IPS-20b (cell line): ENCODE data around the gene NEB.
"Not testable (repeated sequence)": the region's sequence is repeated elsewhere in the genome, so short reads cannot be mapped to it uniquely, and the experiment has no call there.

Experiments used
- H3K27ac ChIP-seq: one replicate; pipeline ENCODE4 v1.5.1; 2013; ENCODE audit warnings: low read length
- H3K27me3 ChIP-seq: 2 replicates; pipeline ENCODE4 v1.6.1; 2013; ENCODE audit warnings: mild to moderate bottlenecking, low read length, inconsistent platforms; ENCODE audit not compliant: insufficient read depth
- H3K36me3 ChIP-seq: 2 replicates; pipeline ENCODE4 v1.6.1; 2013; ENCODE audit warnings: low read depth, mild to moderate bottlenecking, inconsistent platforms, low read length, moderate library complexity; ENCODE audit not compliant: insufficient read depth
- H3K4me1 ChIP-seq: 2 replicates; pipeline ENCODE4 v1.6.1; 2013; ENCODE audit warnings: mild to moderate bottlenecking, control low read depth, inconsistent platforms, low read length, moderate library complexity; ENCODE audit not compliant: insufficient read depth
- H3K4me3 ChIP-seq: 2 replicates; pipeline ENCODE4 v1.5.1; 2013; ENCODE audit warnings: mild to moderate bottlenecking, low read length, inconsistent platforms
- H3K9ac ChIP-seq: 2 replicates; pipeline ENCODE4 v1.6.1; 2013; ENCODE audit warnings: low read depth, mild to moderate bottlenecking, inconsistent platforms, low read length, moderate library complexity
- H3K9me3 ChIP-seq: 2 replicates; pipeline ENCODE4 v1.6.1; 2013; ENCODE audit warnings: mild to moderate bottlenecking, low read depth, low read length, inconsistent platforms; ENCODE audit not compliant: insufficient read depth

NEB gene

DNA sequence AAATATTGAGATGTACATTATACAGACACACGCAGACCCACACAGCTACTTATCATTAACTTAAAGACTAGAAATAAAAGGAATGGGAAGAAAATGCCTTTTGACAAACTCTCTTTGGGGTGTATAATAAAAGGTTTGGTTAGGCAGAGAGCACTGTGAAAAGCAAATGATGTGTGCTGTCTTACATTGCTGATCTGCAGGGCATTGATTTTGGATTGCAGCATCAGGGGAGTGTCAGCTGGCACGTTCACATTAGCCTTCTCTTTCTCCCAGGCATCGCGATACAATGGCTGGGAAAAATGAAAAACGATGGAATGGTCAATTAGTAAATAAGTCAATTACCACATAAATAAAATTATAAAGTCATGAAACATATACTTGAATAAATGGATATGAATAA is 131.9 kb downstream of the NEB start:
- H3K27me3 ChIP-seq, H3K9me3 ChIP-seq, H3K9ac ChIP-seq, H3K27ac ChIP-seq, H3K4me1 ChIP-seq, H3K36me3 ChIP-seq, H3K4me3 ChIP-seq: not testable (repeated sequence)

DNA sequence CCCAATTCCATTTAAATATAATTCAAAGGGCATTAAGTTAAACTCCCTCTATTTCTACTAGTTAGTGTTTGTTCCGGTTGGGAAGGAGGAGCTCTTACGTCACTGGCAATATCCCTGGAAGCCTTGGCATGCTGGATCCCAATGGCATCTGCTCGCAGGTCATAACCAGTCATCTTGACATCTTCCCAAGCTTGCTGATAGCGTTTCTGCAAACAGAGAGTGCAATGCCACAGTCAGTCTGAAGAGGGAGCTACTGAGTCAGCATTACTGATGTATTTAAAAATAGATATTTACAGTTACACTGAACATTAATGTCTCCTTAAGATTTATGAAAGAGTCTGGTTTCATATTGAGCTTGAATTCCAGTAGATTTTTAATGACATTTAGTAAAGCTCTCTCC is 132.5 kb downstream of the NEB start:
- H3K4me1 ChIP-seq, H3K27me3 ChIP-seq, H3K4me3 ChIP-seq, H3K36me3 ChIP-seq, H3K27ac ChIP-seq, H3K9me3 ChIP-seq, H3K9ac ChIP-seq: not testable (repeated sequence)

DNA sequence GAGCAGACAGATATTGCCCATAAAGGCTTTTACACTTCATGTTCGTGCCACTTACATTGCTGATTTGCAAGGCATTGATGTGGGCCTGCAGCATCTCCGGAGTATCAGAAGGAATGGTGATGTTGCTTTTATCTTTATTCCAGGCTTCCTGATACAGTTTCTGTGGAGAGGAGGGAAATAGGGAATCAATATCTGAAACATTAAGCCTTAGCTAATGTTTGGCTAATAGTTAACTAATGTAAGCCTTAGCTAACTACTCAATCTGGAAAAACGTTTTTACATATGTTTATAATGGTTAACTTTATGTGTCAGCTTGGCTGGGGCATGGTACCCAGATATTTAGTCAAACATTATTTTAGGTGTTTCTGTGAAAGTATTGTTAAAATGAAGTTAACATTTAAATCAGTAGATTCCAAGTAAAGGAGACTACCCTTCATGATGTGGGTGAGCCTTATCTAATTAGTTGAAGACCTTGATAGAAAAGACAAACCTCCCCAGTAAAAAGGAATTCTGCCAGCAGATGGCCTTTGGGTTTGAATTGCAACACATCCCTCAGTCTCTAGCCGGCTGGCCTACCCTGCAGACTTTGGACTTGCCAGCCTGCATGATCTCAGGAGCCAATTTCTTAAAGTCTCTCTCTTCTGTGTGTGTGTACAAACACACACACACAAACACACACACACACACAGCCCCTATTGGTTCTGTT is 137.2 kb downstream of the NEB start:
- not testable (repeated sequence) for H3K36me3 ChIP-seq, H3K4me1 ChIP-seq, H3K27ac ChIP-seq, H3K4me3 ChIP-seq, H3K9me3 ChIP-seq, H3K9ac ChIP-seq, H3K27me3 ChIP-seq

DNA sequence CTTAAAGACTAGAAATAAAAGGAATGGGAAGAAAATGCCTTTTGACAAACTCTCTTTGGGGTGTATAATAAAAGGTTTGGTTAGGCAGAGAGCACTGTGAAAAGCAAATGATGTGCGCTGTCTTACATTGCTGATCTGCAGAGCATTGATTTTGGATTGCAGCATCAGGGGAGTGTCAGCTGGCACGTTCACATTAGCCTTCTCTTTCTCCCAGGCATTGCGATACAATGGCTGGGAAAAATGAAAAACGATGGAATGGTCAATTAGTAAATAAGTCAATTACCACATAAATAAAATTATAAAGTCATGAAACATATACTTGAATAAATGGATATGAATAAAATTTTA is 142.4 kb downstream of the NEB start:
- H3K9me3 ChIP-seq, H3K9ac ChIP-seq, H3K4me1 ChIP-seq, H3K27me3 ChIP-seq, H3K36me3 ChIP-seq, H3K4me3 ChIP-seq, H3K27ac ChIP-seq: not testable (repeated sequence)

DNA sequence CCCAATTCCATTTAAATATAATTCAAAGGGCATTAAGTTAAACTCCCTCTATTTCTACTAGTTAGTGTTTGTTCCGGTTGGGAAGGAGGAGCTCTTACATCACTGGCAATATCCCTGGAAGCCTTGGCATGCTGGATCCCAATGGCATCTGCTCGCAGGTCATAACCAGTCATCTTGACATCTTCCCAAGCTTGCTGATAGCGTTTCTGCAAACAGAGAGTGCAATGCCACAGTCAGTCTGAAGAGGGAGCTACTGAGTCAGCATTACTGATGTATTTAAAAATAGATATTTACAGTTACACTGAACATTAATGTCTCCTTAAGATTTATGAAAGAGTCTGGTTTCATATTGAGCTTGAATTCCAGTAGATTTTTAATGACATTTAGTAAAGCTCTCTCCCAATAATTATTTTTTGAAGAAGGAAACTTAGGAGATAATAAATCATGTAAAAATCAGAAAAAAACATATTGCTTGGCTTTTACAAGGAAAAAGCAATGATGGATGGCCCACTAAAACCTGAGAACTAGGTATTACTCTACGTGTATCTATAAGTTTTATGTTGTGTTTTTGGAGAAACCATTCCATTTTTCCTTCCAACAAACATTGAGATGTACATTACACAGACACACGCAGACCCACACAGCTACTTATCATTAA is 142.9 kb downstream of the NEB start:
- H3K9ac ChIP-seq, H3K4me3 ChIP-seq, H3K27ac ChIP-seq, H3K4me1 ChIP-seq, H3K27me3 ChIP-seq, H3K9me3 ChIP-seq, H3K36me3 ChIP-seq: not testable (repeated sequence)

DNA sequence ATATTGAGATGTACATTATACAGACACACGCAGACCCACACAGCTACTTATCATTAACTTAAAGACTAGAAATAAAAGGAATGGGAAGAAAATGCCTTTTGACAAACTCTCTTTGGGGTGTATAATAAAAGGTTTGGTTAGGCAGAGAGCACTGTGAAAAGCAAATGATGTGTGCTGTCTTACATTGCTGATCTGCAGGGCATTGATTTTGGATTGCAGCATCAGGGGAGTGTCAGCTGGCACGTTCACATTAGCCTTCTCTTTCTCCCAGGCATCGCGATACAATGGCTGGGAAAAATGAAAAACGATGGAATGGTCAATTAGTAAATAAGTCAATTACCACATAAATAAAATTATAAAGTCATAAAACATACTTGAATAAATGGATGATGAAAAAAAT is 153.0 kb downstream of the NEB start:
- not testable (repeated sequence) for H3K27me3 ChIP-seq, H3K4me3 ChIP-seq, H3K36me3 ChIP-seq, H3K9ac ChIP-seq, H3K9me3 ChIP-seq, H3K27ac ChIP-seq, H3K4me1 ChIP-seq

DNA sequence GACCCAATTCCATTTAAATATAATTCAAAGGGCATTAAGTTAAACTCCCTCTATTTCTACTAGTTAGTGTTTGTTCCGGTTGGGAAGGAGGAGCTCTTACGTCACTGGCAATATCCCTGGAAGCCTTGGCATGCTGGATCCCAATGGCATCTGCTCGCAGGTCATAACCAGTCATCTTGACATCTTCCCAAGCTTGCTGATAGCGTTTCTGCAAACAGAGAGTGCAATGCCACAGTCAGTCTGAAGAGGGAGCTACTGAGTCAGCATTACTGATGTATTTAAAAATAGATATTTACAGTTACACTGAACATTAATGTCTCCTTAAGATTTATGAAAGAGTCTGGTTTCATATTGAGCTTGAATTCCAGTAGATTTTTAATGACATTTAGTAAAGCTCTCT is 153.6 kb downstream of the NEB start:
- H3K27ac ChIP-seq, H3K36me3 ChIP-seq, H3K27me3 ChIP-seq, H3K4me3 ChIP-seq, H3K9me3 ChIP-seq, H3K4me1 ChIP-seq, H3K9ac ChIP-seq: not testable (repeated sequence)

DNA sequence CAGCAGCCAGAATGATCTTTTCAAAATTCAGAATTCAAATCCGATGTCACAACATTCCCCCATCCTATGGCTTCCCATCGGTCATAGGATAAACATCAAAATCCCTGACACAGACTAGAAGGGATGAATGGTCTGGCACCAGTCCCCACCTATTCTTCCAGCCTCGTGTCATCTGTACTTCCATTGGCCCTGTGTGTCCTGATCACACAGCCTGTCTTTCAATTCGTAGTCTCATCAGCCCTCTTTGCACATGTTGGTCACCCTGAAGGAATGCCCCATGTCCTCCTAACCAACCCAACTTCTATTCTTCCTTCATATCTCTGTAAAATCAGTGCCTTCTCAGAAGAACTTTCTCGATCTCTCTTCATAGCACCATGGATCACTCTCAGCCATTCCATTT is 157.2 kb downstream of the NEB start:
- no peaks in the 10 kb centered on the region for H3K9me3 ChIP-seq
- no peaks in the 10 kb centered on the region for H3K4me1 ChIP-seq
- no peak overlapping the region for H3K27ac ChIP-seq
- H3K4me3 ChIP-seq, result no peak overlapping the region
- H3K27me3 ChIP-seq, result no peaks in the 10 kb centered on the region
- H3K36me3 ChIP-seq, result no peaks in the 10 kb centered on the region
- H3K9ac ChIP-seq, result no peak overlapping the region

DNA sequence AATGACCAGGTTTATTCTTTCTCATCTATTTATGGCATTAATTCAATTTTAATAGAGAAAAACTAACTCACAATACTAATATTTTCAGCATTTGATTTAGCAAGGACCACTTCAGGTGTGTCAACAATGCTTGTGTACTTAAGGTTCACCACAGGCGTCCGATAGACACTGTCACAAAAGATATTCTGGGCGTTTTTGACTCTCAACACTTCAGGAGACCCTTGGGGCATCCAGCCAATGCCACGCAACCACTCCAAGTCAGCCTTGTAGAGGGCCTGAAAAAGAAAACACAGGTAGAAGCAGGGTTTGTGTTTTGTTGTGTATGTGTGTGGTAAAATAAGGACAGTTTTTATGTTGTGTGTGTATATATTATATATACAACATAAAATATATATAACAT is 158.2 kb downstream of the NEB start:
- Histone ChIP-seq H3K9me3 (no peaks in the 10 kb centered on the region), H3K9ac (no peak overlapping the region), H3K36me3 (no peaks in the 10 kb centered on the region), H3K27ac (no peak overlapping the region), H3K4me3 (no peak overlapping the region), H3K4me1 (no peaks in the 10 kb centered on the region), H3K27me3 (no peaks in the 10 kb centered on the region)

DNA sequence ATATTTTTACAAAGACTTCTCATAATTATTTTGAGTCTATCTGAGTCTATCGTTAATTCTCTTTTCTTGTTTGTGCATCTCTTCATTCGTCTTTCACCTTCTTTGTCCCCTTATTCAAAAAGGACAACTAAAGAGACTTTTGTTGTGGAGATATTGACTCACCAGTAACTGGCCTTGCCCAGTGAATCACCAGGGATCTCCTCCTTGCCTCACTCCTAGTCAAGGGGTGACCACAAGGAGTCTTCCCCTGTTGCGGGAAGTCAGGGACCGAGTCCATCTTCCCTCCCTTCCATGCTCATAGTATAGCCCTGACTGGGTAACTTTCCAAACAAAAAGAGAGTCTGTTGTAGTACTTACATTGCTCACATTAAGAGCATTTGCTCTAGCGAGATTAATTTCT is 158.9 kb downstream of the NEB start:
- Histone ChIP-seq H3K4me1 (no peaks in the 10 kb centered on the region), H3K4me3 (no peak overlapping the region), H3K9ac (no peak overlapping the region), H3K27ac (no peak overlapping the region), H3K36me3 (no peaks in the 10 kb centered on the region), H3K27me3 (no peaks in the 10 kb centered on the region), H3K9me3 (no peaks in the 10 kb centered on the region)

DNA sequence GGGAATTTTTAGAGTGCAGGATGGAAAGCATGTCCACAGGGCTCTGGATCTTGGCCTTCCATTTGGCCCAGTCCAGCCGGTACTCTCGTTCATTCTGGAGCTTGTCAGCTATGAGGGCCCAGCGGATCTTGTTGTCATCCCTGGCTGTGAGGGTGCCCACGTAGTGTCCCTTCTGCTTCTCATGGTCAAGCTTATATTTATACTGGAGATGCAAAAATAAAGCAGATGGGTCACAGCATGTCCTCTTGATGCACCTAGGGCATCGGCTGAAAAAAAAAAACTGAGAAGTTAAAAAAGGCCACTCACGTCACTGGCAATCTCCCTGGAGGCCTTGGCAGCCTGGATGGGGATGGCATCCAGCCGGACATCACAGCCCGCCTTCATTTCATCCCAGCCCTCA is 164.1 kb downstream of the NEB start:
- H3K9me3 ChIP-seq, result no peaks in the 10 kb centered on the region
- no peaks in the 10 kb centered on the region for H3K4me1 ChIP-seq

DNA sequence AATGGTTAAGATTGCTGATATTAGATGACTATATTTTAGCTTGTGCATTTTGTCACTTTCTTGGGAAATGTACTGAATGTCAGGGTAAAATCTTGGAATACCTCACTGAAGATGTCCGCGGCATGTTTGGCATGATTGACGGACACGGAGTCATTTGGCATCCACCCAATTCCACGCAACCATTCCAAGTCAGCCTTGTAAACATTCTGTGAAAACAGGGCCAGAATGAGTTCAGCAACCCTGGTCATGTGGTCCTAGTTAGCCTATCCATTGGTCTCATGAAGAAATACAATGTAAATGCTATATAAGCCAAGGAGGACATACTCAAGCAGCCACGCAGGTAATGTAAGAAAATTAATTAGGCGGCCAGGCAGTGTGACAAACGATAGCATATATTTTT is 165.1 kb downstream of the NEB start:
- Histone ChIP-seq H3K4me1 (no peaks in the 10 kb centered on the region), H3K27ac (no peak overlapping the region), H3K36me3 (no peaks in the 10 kb centered on the region), H3K27me3 (no peaks in the 10 kb centered on the region), H3K9ac (no peak overlapping the region), H3K9me3 (no peaks in the 10 kb centered on the region), H3K4me3 (no peak overlapping the region)

More for the DNA sequence above, 164.1 kb downstream of the NEB start:
- no peaks in the 10 kb centered on the region for H3K27me3 ChIP-seq
- no peak overlapping the region for H3K4me3 ChIP-seq
- no peak overlapping the region for H3K27ac ChIP-seq
- no peaks in the 10 kb centered on the region for H3K36me3 ChIP-seq
- no peak overlapping the region for H3K9ac ChIP-seq
